ENCODE results near the gene HSD11B1. TPM values are rescaled to one million over a fixed set of nuclear protein-coding genes. Genes with fewer than 3 reads are reported as not detected.

The HSD11B1 gene
- polyA plus RNA-seq, 3 donors, result not detected

DNA sequence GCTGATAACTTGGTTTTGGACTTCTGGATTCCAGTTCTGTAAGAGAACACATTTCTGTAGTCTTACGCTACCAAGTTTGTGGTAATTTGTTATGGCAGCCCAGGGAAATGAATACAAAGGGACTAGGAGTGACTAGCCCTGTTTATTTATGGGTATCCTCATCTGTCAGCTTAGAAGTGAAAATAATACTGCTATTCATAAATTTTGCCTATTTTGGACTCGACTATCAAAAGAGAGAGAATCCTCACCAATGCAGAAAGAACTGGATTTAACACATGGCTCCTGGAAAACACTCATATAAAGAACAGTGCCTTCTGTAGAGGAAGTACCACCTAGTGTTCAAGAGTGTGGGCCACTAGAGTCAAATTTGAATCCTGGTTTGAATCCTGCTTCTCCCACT is 22.6 kb downstream of the HSD11B1 start:
- H3K4me1 ChIP-seq (ENCODE audit: control insufficient read depth in 1 of 2, insufficient read depth in 2 of 2, low read length in 2 of 2), result peaks cover 0 to 8% of the 10 kb centered on the region in 2 donors
- intact Hi-C loops (cut with micrococcal nuclease), result no loop called here
- no peaks in the 10 kb centered on the region for H4K20me1 ChIP-seq (ENCODE audit: insufficient read depth, low read length)
- no peak overlapping the region for H2AFZ ChIP-seq (ENCODE audit: insufficient read depth, low read depth, low read length, poor library complexity, severe bottlenecking)
- Mint-ChIP-seq H3K27me3 (ENCODE audit: low read depth in 3 of 3) (peaks cover 0 to 2% (median 0%) of the 10 kb centered on the region in 3 donors), H3K36me3 (peaks cover 0 to 2% of the 10 kb centered on the region in 2 donors), H3K4me1 (peaks cover 9% of the 10 kb centered on the region), H3K4me3 (no peak overlapping the region), H3K27ac (no peak overlapping the region), H3K9me3 (no peaks in the 10 kb centered on the region)
- no peaks in the 10 kb centered on the region for H3K9me3 ChIP-seq (replicated peaks in 1 of 2; ENCODE audit: control insufficient read depth in 1 of 2, insufficient read depth in 1 of 2, low read length in 2 of 2)
- H3K4me2 ChIP-seq (replicated peaks; ENCODE audit: extremely low read depth, low read length, poor library complexity, severe bottlenecking), result no peak overlapping the region
- H3K27me3 ChIP-seq (ENCODE audit: control insufficient read depth in 2 of 2, insufficient read depth in 2 of 2, low read length in 2 of 2), result no peaks in the 10 kb centered on the region
- H3K79me2 ChIP-seq (ENCODE audit: insufficient read depth, low read length), result no peaks in the 10 kb centered on the region
- no peaks in the 10 kb centered on the region for H3K36me3 ChIP-seq (replicated peaks in 1 of 2; ENCODE audit: control insufficient read depth in 1 of 2, insufficient read depth in 2 of 2, low read length in 2 of 2)
- no peak for DNase-seq
- TF ChIP-seq, protein P1, sequence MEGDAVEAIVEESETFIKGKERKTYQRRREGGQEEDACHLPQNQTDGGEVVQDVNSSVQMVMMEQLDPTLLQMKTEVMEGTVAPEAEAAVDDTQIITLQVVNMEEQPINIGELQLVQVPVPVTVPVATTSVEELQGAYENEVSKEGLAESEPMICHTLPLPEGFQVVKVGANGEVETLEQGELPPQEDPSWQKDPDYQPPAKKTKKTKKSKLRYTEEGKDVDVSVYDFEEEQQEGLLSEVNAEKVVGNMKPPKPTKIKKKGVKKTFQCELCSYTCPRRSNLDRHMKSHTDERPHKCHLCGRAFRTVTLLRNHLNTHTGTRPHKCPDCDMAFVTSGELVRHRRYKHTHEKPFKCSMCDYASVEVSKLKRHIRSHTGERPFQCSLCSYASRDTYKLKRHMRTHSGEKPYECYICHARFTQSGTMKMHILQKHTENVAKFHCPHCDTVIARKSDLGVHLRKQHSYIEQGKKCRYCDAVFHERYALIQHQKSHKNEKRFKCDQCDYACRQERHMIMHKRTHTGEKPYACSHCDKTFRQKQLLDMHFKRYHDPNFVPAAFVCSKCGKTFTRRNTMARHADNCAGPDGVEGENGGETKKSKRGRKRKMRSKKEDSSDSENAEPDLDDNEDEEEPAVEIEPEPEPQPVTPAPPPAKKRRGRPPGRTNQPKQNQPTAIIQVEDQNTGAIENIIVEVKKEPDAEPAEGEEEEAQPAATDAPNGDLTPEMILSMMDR (IDR thresholded peaks at IDR 0.05), result no peak
- no peak overlapping the region for H3K4me3 ChIP-seq (replicated peaks in 1 of 3; ENCODE audit: low read depth in 2 of 3, low read length in 3 of 3)
- 100% methylated on average over 1 of the region's 2 CpGs for WGBS (ENCODE audit: insufficient coverage)
- H3K9ac ChIP-seq (ENCODE audit: insufficient read depth, low read length, poor library complexity, severe bottlenecking), result no peak overlapping the region
- H3K27ac ChIP-seq (ENCODE audit: low read depth in 1 of 2, low read length in 2 of 2), result no peak overlapping the region

DNA sequence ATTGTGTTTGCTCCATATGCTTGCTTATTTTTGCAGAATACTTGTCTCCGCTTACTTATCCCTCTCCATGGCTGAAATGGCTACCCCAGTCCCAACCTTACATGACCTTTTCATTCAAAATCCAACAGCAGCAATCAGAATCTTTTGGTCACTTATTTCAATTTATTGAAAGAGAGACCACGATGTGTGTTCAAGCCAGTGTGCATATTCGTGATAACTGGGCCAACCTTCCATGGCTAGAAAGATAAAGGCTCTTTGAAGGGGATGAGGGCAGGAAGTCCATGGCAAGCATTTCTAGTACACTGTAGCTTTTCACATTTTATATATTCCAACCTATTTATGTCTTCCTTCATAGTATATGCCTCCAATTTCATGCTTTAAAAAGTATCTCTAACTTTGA is 23.1 kb downstream of the HSD11B1 start:
- no peaks in the 10 kb centered on the region for H3K27me3 ChIP-seq (ENCODE audit: control insufficient read depth in 2 of 2, insufficient read depth in 2 of 2, low read length in 2 of 2)
- H3K9me3 ChIP-seq (replicated peaks in 1 of 2; ENCODE audit: control insufficient read depth in 1 of 2, insufficient read depth in 1 of 2, low read length in 2 of 2), result no peaks in the 10 kb centered on the region
- no peak overlapping the region for H3K4me3 ChIP-seq (replicated peaks in 1 of 3; ENCODE audit: low read depth in 2 of 3, low read length in 3 of 3)
- DNase-seq, result no peak
- no peaks in the 10 kb centered on the region for H3K79me2 ChIP-seq (ENCODE audit: insufficient read depth, low read length)
- no peak overlapping the region for H3K4me3 Mint-ChIP-seq
- H3K4me1 Mint-ChIP-seq, result peaks cover 11% of the 10 kb centered on the region
- no peaks in the 10 kb centered on the region for H3K36me3 ChIP-seq (replicated peaks in 1 of 2; ENCODE audit: control insufficient read depth in 1 of 2, insufficient read depth in 2 of 2, low read length in 2 of 2)
- H3K27me3 Mint-ChIP-seq (ENCODE audit: low read depth in 3 of 3), result peaks cover 0 to 2% (median 0%) of the 10 kb centered on the region in 3 donors
- H2AFZ ChIP-seq (ENCODE audit: insufficient read depth, low read depth, low read length, poor library complexity, severe bottlenecking), result no peak overlapping the region
- no peak overlapping the region for H3K4me2 ChIP-seq (replicated peaks; ENCODE audit: extremely low read depth, low read length, poor library complexity, severe bottlenecking)
- no peak overlapping the region for H3K27ac ChIP-seq (ENCODE audit: low read depth in 1 of 2, low read length in 2 of 2)
- no peaks in the 10 kb centered on the region for H3K9me3 Mint-ChIP-seq
- TF ChIP-seq, protein P1 (IDR thresholded peaks at IDR 0.05), result no peak
- H3K4me1 ChIP-seq (ENCODE audit: control insufficient read depth in 1 of 2, insufficient read depth in 2 of 2, low read length in 2 of 2), result peaks cover 1 to 10% of the 10 kb centered on the region in 2 donors
- peaks cover 0 to 2% of the 10 kb centered on the region in 2 donors for H3K36me3 Mint-ChIP-seq
- no CpG with 5 or more reads among the region's 3 CpGs for WGBS (ENCODE audit: insufficient coverage)
- H3K9ac ChIP-seq (ENCODE audit: insufficient read depth, low read length, poor library complexity, severe bottlenecking), result no peak overlapping the region
- intact Hi-C loops (cut with micrococcal nuclease), result no loop called here
- H3K27ac Mint-ChIP-seq, result no peak overlapping the region
- no peaks in the 10 kb centered on the region for H4K20me1 ChIP-seq (ENCODE audit: insufficient read depth, low read length)

All from CD14-positive monocyte (primary cell).